GM19438 (cell line): ENCODE measurements around the gene CEMP1.
"Not testable (repeated sequence)": the region's sequence is repeated elsewhere in the genome, so short reads cannot be mapped to it uniquely, and the experiment has no call there.

ENCODE experiments used
- ATAC-seq: cut with Tn5 transposase; IDR thresholded peaks from one replicate; pipeline ENCODE4 v1.9.1; 2021; ENCODE audit warnings: low read depth; ENCODE audit not compliant: unreplicated experiment

The CEMP1 gene

GRCh38 chr16:2537451-2538379 lies 6.5 kb upstream of the CEMP1 start, which contains the start of gene PDPK1:
PDPK1 (plus strand) TSS chr16:2538021; CDS start chr16:2538113, 92 bp downstream.
- peak; percentile 69 for ATAC-seq

- no peak for ATAC-seq
These were observed 4.4 kb upstream of the CEMP1 start for GRCh38 chr16:2535625-2536013.

- ATAC-seq: not testable (repeated sequence)
These were observed 3.1 kb upstream of the CEMP1 start for GRCh38 chr16:2534335-2534734.

- no peak for ATAC-seq
These were observed 2.7 kb upstream of the CEMP1 start for GRCh38 chr16:2533912-2534311.

GRCh38 chr16:2533142-2533755 lies 2.0 kb upstream of the CEMP1 start:
- not testable (repeated sequence) for ATAC-seq

- no peak for ATAC-seq
These were observed 1.4 kb upstream of the CEMP1 start for GRCh38 chr16:2532494-2533141.

GRCh38 chr16:2531696-2532493 lies 687 bp upstream of the CEMP1 start:
- ATAC-seq: peak; percentile 81

GRCh38 chr16:2530629-2531318 lies 434 bp downstream of the CEMP1 start:
- no peak for ATAC-seq

- ATAC-seq: no peak
These were observed 1.1 kb downstream of the CEMP1 start for GRCh38 chr16:2529961-2530628.

GRCh38 chr16:2529061-2529931 lies 1.9 kb downstream of the CEMP1 start:
- no peak for ATAC-seq

- ATAC-seq: no peak
These were observed 2.8 kb downstream of the CEMP1 start for GRCh38 chr16:2528161-2529060.

GRCh38 chr16:2527784-2528100 lies 3.5 kb downstream of the CEMP1 start:
- no peak for ATAC-seq

- ATAC-seq: no peak
These were observed 4.0 kb downstream of the CEMP1 start for GRCh38 chr16:2527071-2527783.

- ATAC-seq: no peak
These were observed 5.1 kb downstream of the CEMP1 start for GRCh38 chr16:2526135-2526534.

GRCh38 chr16:2524339-2524938 lies 6.8 kb downstream of the CEMP1 start:
- ATAC-seq: no peak

- ATAC-seq: no peak
These were observed 7.4 kb downstream of the CEMP1 start for GRCh38 chr16:2523801-2524231.
